Measurements from ENCODE around the gene TMTC1.

DNA sequence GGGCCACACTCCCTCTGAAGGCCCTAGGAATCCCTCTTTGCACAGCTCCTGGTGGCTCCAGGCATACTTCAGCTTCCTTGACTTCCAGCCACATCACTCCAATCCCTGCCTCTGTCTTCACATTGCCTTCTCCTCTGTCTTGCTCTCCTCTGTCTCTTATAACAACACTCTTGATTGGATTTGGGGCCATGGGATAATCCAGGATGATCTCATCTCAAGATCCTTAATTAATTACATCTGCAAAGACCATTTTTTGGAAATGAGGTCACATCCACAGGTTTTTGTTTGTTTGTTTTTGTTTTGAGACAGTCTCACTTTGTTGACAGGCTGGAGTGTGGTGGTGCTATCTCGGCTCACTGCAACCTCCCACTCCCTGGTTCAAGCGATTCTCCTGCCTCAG lies 88.7 kb downstream of the TMTC1 start:
- TF ChIP-seq POLR2A (IDR thresholded peaks at IDR 0.05; ENCODE audit: low read length) = no peak
- no peak for TF ChIP-seq GATA1 (IDR thresholded peaks at IDR 0.05; ENCODE audit: low read depth, low read length)
